HepG2 (cell line): ENCODE data around the gene UNC5B. TPM values are rescaled to one million over a fixed set of nuclear protein-coding genes. Genes with fewer than 3 reads are reported as not detected.

Source experiments
- FOXO4 ChIP-seq: sonication (generic); formaldehyde crosslinking; conservative IDR thresholded peaks from 2 replicates; pipeline ENCODE4 v1.8.1; 2023; ENCODE audit warnings: missing genetic modification reagents
- HDAC2 ChIP-seq: sonication (generic); formaldehyde crosslinking; IDR thresholded peaks from 2 replicates; pipeline ENCODE4 v1.4.0; 2020; ENCODE audit warnings: missing genetic modification reagents
- HHEX ChIP-seq: IDR thresholded peaks from 2 replicates; pipeline ENCODE4 v1.6.1; 2016; ENCODE audit warnings: control low read depth
- KDM1A ChIP-seq: IDR thresholded peaks from 2 replicates; pipeline ENCODE4 v1.6.1; 2016; ENCODE audit warnings: missing compliant biosample characterization
- ZFP62 ChIP-seq: sonication (generic); formaldehyde crosslinking; IDR thresholded peaks from 2 replicates; pipeline ENCODE4 v1.4.0; 2020; ENCODE audit warnings: missing genetic modification reagents
- ZNF10 ChIP-seq: sonication (generic); formaldehyde crosslinking; IDR thresholded peaks from 2 replicates; pipeline ENCODE4 v1.4.0; 2020; ENCODE audit warnings: mild to moderate bottlenecking, low read depth, missing genetic modification reagents, borderline replicate concordance
- ZNF552 ChIP-seq: sonication (generic); formaldehyde crosslinking; IDR thresholded peaks from 2 replicates; pipeline ENCODE4 v1.9.0; 2022; ENCODE audit warnings: missing genetic modification reagents, mild to moderate bottlenecking, borderline replicate concordance
- polyA plus RNA-seq, 8 experiments: library from polyadenylated mRNA; depleted of rRNA in 3 of 8; stranded (reverse) in 7 of 8; unstranded in 1 of 8; fragments of >200 nt; fragmentation: Illumina TruSeq in 4 of 8; extraction: Trizol in 4 of 8; gene quantifications; 2 replicates each; pipeline versions ENCODE4 v1.2.1 to v1.2.3, GENCODE V29; 2011 to 2016; ENCODE audit warnings: low read depth in 4 of 8, missing spikeins in 1 of 8, mixed read lengths in 1 of 8; ENCODE audit not compliant: insufficient read depth in 1 of 8
- total RNA-seq, 5 experiments: library from RNA; depleted of rRNA; stranded (reverse); fragments of >200 nt; fragmentation: Illumina TruSeq; extraction: Trizol; gene quantifications; 2 replicates each; pipeline ENCODE4 v1.2.3, GENCODE V29; 2016; ENCODE audit warnings: low read depth in 1 of 5
- TF ChIP-seq, protein P1 (sequence below), 2 experiments: fragments of 450-650 bp in 1 of 2; sonication (generic) in 1 of 2; formaldehyde crosslinking in 1 of 2; IDR thresholded peaks; 2 replicates each; pipeline versions ENCODE4 v1.6.1 to v1.8.0; 2016 to 2022; ENCODE audit warnings: antibody characterized with exemption in 1 of 2, mild to moderate bottlenecking in 1 of 2, missing genetic modification reagents in 1 of 2
- TF ChIP-seq, protein P2 (sequence below): sonication (generic); formaldehyde crosslinking; IDR thresholded peaks from 2 replicates; pipeline ENCODE4 v1.4.0; 2020; ENCODE audit warnings: low read depth, mild to moderate bottlenecking, missing genetic modification reagents

UNC5B gene
- total and polyA plus RNA-seq, 2 of the 13 experiments (the other 11 are each of a cell fraction or from before 2014, with no cell fraction given): 0.07 TPM

DNA sequence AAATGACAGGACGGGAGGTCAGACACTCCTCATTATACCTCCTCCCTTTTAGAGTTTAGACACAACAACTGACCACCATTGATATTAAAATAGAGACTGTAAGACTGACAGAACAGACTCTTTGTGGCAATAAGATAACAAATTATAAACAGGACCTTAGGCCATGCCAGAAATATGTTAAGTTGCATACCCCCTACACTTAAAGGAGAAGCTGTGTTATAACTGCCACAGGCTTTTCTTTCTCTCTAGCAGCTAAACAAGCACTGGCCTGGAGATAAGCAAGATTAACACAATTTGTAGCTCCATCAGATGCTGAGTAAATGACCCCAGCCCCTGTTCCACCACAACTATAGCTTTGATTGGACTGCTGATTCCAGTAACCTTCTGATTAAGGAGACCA is 10.5 kb upstream of the UNC5B start (continued):
- TF ChIP-seq, protein P1, sequence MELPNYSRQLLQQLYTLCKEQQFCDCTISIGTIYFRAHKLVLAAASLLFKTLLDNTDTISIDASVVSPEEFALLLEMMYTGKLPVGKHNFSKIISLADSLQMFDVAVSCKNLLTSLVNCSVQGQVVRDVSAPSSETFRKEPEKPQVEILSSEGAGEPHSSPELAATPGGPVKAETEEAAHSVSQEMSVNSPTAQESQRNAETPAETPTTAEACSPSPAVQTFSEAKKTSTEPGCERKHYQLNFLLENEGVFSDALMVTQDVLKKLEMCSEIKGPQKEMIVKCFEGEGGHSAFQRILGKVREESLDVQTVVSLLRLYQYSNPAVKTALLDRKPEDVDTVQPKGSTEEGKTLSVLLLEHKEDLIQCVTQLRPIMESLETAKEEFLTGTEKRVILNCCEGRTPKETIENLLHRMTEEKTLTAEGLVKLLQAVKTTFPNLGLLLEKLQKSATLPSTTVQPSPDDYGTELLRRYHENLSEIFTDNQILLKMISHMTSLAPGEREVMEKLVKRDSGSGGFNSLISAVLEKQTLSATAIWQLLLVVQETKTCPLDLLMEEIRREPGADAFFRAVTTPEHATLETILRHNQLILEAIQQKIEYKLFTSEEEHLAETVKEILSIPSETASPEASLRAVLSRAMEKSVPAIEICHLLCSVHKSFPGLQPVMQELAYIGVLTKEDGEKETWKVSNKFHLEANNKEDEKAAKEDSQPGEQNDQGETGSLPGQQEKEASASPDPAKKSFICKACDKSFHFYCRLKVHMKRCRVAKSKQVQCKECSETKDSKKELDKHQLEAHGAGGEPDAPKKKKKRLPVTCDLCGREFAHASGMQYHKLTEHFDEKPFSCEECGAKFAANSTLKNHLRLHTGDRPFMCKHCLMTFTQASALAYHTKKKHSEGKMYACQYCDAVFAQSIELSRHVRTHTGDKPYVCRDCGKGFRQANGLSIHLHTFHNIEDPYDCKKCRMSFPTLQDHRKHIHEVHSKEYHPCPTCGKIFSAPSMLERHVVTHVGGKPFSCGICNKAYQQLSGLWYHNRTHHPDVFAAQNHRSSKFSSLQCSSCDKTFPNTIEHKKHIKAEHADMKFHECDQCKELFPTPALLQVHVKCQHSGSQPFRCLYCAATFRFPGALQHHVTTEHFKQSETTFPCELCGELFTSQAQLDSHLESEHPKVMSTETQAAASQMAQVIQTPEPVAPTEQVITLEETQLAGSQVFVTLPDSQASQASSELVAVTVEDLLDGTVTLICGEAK (IDR thresholded peaks at IDR 0.05): no peak
- TF ChIP-seq, protein P1 (CRISPR knock-in tag; IDR thresholded peaks at IDR 0.05): no peak
- TF ChIP-seq FOXO4 (CRISPR knock-in tag) (no peak), HHEX (no peak), KDM1A (CRISPR knock-in tag) (no peak), ZNF10 (CRISPR knock-in tag) (no peak), HDAC2 (CRISPR knock-in tag) (no peak), ZFP62 (CRISPR knock-in tag) (no peak), ZNF552 (no peak)
- TF ChIP-seq, protein P2, sequence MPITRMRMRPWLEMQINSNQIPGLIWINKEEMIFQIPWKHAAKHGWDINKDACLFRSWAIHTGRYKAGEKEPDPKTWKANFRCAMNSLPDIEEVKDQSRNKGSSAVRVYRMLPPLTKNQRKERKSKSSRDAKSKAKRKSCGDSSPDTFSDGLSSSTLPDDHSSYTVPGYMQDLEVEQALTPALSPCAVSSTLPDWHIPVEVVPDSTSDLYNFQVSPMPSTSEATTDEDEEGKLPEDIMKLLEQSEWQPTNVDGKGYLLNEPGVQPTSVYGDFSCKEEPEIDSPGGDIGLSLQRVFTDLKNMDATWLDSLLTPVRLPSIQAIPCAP: no peak
- TF ChIP-seq, all 625 proteins: peak for 0
